Measurements from ENCODE around the gene LYPD3.

LYPD3 gene

GRCh38 chr19:43430142-43430710 lies 35.2 kb downstream of the LYPD3 start:
- DNase-seq: no peak

- no peak for DNase-seq
These were observed 36.0 kb downstream of the LYPD3 start for GRCh38 chr19:43429395-43429794.

DNA sequence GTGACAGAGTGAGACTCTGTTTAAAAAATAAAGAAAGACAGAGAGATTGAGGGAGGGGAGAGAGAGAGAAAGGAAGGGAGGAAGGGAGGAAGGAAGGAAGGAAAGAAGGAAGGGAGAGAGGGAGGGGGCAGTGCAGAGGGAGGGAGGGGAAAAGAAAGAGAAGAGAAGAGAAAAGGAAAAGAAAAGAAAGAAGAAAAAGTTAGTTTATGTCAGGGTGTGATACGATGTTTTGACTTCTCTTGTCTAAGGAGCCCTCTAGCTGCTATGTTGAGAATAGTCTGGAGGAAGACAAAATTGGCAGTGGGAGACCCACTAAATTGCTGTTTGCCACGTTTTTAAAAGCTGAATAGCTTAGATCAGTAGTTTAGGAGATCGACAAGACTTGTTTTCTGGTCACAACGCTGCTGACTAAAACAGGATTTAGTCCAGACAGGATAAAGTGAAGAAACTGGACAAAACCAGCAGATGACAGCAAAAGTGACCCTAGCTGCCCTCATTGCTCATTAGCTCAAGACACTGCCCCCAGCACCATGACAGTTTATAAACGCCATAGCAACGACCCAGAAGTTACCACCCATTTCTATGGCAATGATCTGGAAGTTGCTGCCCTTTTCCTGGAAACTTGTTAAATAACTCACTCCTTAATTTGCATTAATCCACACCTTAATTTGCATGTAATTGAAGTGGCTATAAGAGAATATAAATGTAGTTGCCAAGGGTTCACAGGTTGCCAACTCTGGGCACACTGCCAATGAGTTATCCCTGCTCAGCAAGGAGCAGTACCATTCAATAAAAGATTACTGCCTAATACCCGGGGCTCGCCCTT lies 39.6 kb downstream of the LYPD3 start:
- DNase-seq: no peak

GRCh38 chr19:43423779-43424178 lies 41.6 kb downstream of the LYPD3 start:
- no peak for DNase-seq

DNA sequence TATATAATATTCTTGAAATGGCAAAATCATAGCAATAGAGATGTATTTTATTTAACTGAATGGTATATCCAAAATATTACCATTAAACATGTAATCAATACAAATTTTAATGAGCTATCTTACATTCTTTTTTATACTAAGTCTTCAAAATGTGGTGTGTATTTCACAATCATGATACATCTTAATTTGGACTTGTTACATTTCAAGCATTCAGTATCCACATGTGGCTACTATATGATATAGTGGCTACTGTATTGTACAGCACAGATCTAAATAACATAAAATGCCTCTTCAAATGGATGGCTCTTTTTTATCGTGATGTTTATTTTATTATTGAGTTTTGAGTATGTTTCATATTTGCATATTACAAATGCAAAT lies 42.7 kb downstream of the LYPD3 start:
- no peak for DNase-seq

- DNase-seq: no peak
These were observed 43.3 kb downstream of the LYPD3 start for GRCh38 chr19:43422000-43422688.

DNA sequence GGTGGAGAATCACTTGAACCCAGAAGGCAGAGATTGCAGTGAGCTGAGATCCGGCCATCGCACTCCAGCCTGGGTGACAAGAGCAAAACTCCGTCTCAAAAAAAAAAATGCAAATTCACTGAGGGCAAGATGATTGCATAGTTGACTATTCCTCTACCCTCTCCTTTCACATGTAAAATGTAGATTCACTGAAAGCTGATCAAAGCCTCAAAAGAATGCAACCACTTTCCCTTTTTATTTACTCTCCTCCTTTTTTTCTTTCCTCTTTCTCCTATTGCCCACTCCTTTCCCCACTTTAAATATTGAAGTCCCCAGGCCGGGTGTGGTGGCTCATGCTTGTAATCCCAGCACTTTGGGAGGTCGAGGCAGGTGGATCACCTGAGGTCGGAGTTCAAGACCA lies 44.5 kb downstream of the LYPD3 start:
- no peak for DNase-seq

DNA sequence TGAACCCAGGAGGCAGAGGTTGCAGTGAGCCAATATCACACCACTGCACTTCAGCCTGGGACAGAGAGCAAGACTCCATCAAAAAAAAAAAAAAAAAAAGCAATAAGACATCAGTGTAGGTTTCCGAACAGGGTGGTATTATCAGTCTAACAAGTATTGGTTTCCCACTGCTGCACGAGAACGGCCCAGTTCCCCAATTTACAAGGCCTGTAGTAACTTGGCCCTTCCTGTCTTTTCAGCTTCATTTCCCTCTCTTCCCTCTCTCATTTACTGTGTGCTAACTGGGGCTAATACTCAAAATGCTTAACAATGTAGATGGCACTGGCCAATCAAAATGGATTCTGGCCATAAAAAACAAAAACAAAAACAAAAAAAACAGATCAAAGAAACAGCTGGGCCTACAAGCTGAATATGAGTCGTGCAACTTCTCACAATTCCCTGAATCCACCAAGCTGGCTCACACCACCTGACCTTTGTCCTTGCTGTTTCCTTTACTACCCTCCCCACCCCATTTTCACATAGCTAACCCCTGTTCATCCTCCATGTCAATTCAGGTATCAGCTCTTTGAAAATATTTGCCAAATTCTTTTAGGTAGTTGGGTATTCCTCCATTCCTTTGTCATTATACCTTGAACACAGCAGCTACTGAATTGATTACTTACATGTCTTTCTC lies 48.3 kb downstream of the LYPD3 start:
- no peak for DNase-seq

DNA sequence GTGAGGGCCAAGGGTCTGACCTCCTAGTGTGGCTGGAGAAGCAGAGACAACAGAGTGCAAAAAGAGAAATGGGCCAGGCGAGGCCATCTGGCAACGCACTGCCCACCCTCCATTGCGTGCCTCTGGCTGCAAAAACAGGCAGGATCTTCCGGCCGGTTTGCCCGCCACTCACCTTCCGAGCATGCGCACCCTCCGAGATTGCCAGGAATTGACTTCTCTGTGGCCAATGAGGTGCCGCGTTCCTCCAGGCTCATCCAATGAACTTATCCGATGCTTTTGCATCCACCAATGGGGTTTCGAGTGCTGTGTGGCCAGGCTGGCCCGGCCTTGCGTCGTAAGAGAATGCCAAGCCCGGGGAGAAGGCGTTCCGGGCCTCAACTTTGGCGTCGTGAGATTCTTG lies 50.9 kb downstream of the LYPD3 start, which contains the start of gene TEX101:
TSS of gene TEX101 (plus strand) at position 337 of the 400 bp plus-strand sequence. CDS start 1,030 bp downstream, outside the sequence.
- no peak for DNase-seq

- DNase-seq: no peak
These were observed 53.0 kb downstream of the LYPD3 start for GRCh38 chr19:43412441-43412840.

Data from stimulated activated CD4-positive, alpha-beta T cell treated with anti-CD3 and anti-CD28 coated beads, Interleukin-4, amount 100 ng/mL, for 1 hour (primary cell).